Kidney (tissue), 14 donors: ENCODE data around the gene SH3RF2. TPM values are rescaled to one million over a fixed set of nuclear protein-coding genes. Genes with fewer than 3 reads are reported as not detected.

ENCODE experiments used
- DNase-seq, 5 donors: peaks; one replicate each; pipeline ENCODE4 v3.0.0-alpha.2; 2013 to 2020
- FAIRE-seq: peaks from 2 replicates; lab custom pipeline; 2012; peaks lifted over from hg19 to GRCh38; lab: Jason Lieb, UNC
- H3K27ac ChIP-seq, 2 donors: one replicate each; pipeline ENCODE4 v1.7.0; 2013; ENCODE audit warnings: low read depth in 2 of 2, low read length in 2 of 2, inconsistent platforms in 1 of 2
- H3K27me3 ChIP-seq: one replicate; pipeline ENCODE4 v1.7.1; 2013; ENCODE audit warnings: low read length, inconsistent platforms; ENCODE audit not compliant: control insufficient read depth, insufficient read depth
- H3K36me3 ChIP-seq, 3 donors: one replicate each; pipeline versions ENCODE4 v1.7.0 to v1.7.1; 2013; ENCODE audit warnings: low read length in 3 of 3, control low read depth in 1 of 3, inconsistent platforms in 1 of 3; ENCODE audit not compliant: insufficient read depth in 3 of 3, control insufficient read depth in 2 of 3
- H3K4me1 ChIP-seq, 3 donors: one replicate each; pipeline versions ENCODE4 v1.7.0 to v1.7.1; 2013; ENCODE audit warnings: low read length in 3 of 3, inconsistent platforms in 1 of 3, low read depth in 1 of 3; ENCODE audit not compliant: control insufficient read depth in 2 of 3, insufficient read depth in 2 of 3
- H3K4me3 ChIP-seq, 3 donors: one replicate each; pipeline versions ENCODE4 v1.7.0 to v1.8.1; 2013; ENCODE audit warnings: low read length in 3 of 3, control low read depth in 1 of 3, inconsistent platforms in 1 of 3
- H3K9ac ChIP-seq, 3 donors: one replicate each; pipeline versions ENCODE4 v1.7.0 to v1.7.1; 2013; ENCODE audit warnings: low read length in 3 of 3, control low read depth in 1 of 3, inconsistent platforms in 1 of 3
- H3K9me3 ChIP-seq, 3 donors: one replicate each; pipeline versions ENCODE4 v1.7.0 to v1.7.1; 2013; ENCODE audit warnings: low read length in 3 of 3, control low read depth in 1 of 3, inconsistent platforms in 1 of 3; ENCODE audit not compliant: control insufficient read depth in 2 of 3, insufficient read depth in 1 of 3
- CTCF ChIP-seq: IDR thresholded peaks from 3 replicates; pipeline ENCODE4 v1.5.1; 2012; ENCODE audit warnings: mild to moderate bottlenecking, moderate library complexity, borderline replicate concordance; ENCODE audit not compliant: insufficient read depth; ENCODE audit errors: extremely low read depth
- intact Hi-C: fragments of 100-400 bp; cut with DNase I; formaldehyde crosslinking; loops from one replicate; pipeline ENCODE4 v1.11.1; 2022
- polyA plus RNA-seq: library from polyadenylated mRNA; stranded (reverse); fragments of 350-450 nt; fragmentation: Illumina TruSeq; extraction: RNeasy Lipid Tissue Mini Kit (QIAGEN cat#74804); gene quantifications from one replicate; pipeline ENCODE4 v1.2.3, GENCODE V29; 2014; ENCODE audit warnings: low read depth, low replicate concordance; ENCODE audit not compliant: insufficient read depth
- total RNA-seq: library from RNA; stranded (reverse); fragmentation: NEBNext Ultra II Directional; extraction: Animal tissue kit (Norgen Biotek cat#: 25700); gene quantifications from one replicate; pipeline ENCODE4 v1.2.1, GENCODE V29; 2021
- donor health status: control.
- donor health status: control.
- donor health status: control.
- donor health status: control.
- donor health status: control.
- donor health status: DM: yes; HTN: yes; CAD: no.
- donor health status: Normal renal cell carcinoma (clear cell type).

The SH3RF2 gene
- total and polyA plus RNA-seq, 2 donors from 2014 or later = 1.3 to 4.9 TPM

DNA sequence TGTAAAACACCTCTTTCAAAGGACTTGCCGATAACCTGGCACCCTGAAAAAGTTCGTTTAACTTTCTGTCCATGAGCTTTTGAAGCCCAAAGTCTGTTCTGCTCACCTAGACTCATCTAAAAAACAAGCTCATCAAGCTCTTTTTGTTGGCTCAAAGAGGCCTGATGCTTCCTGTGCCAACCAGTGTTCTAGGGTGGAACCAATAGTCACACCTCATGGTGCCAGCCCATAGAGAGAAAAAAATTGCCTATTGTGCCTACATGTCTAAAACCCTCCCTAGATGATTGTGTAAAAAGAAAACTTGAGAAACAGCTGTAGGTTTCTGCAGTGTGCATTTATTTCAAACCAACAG, 4.7 kb downstream of the SH3RF2 start:
- intact Hi-C loops = no loop called here
- Histone ChIP-seq H3K4me3 (no peak overlapping the region), H3K36me3 (no peaks in the 10 kb centered on the region), H3K9ac (no peak overlapping the region), H3K9me3 (no peaks in the 10 kb centered on the region), H3K4me1 (peaks cover 0 to 2% (median 0%) of the 10 kb centered on the region in 3 donors), H3K27ac (no peak overlapping the region), H3K27me3 (no peaks in the 10 kb centered on the region)
- DNase-seq (no peak), FAIRE-seq (no peak)
- no peak for TF ChIP-seq CTCF

- intact Hi-C loops = no loop called here
- no peak for TF ChIP-seq CTCF
- Histone ChIP-seq H3K4me3 (no peak overlapping the region), H3K4me1 (no peaks in the 10 kb centered on the region), H3K27me3 (no peaks in the 10 kb centered on the region), H3K9me3 (no peaks in the 10 kb centered on the region), H3K36me3 (no peaks in the 10 kb centered on the region), H3K27ac (no peak overlapping the region), H3K9ac (no peak overlapping the region)
- DNase-seq (no peak), FAIRE-seq (no peak)
Observed at GRCh38 chr5:145941448-145942130, 5.2 kb downstream of the SH3RF2 start.

DNA sequence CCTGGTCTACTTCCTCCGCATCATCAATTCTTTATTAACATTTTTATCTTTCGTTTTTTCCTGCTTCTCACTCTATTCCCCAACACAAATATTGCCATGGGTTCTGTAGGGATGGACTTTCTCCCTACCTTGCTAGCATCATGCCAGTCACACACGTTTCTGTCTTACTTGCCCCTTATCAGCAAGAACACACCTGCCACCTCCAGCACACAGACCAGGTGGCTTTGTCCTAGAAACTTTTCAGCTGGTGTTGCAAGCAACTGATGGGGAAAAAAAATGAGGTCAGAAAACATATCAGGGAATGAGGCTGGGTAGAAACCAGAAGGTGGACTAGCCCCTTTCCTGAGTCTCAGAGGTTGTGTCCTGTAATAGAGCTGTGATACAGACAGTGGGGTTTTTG, 5.8 kb downstream of the SH3RF2 start:
- Histone ChIP-seq H3K4me3 (no peak overlapping the region), H3K36me3 (no peaks in the 10 kb centered on the region), H3K9ac (no peak overlapping the region), H3K27me3 (no peaks in the 10 kb centered on the region), H3K9me3 (no peaks in the 10 kb centered on the region), H3K27ac (no peak overlapping the region), H3K4me1 (no peaks in the 10 kb centered on the region)
- TF ChIP-seq CTCF = no peak
- intact Hi-C loops = no loop called here
- FAIRE-seq (no peak), DNase-seq (no peak)

DNA sequence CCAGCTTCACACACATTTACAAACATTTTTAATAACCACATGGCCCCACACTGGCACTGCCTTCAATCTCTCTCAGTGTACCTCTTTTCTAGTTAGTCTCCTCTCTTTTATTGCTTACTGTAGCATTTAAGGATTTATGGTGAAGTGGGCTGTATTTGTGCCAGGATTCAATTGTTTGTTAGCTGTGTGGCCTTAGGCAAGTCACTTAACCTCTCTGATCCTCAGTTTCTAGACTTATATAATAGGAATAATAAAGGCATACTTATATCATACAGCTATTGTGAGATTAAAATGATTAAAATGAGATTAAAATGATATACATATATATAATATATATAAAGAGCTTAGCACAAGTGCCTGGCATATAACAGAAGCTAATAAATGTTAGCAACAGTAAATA, 6.4 kb downstream of the SH3RF2 start:
- H3K27ac ChIP-seq = no peak overlapping the region

More for the DNA sequence above, 6.4 kb downstream of the SH3RF2 start:
- Histone ChIP-seq H3K4me3 (no peak overlapping the region), H3K36me3 (no peaks in the 10 kb centered on the region), H3K9ac (no peak overlapping the region), H3K27me3 (no peaks in the 10 kb centered on the region), H3K9me3 (no peaks in the 10 kb centered on the region), H3K4me1 (no peaks in the 10 kb centered on the region)
- intact Hi-C loops = no loop called here
- FAIRE-seq (no peak), DNase-seq (no peak)
- TF ChIP-seq CTCF = no peak
